Tongue (tissue), 2 donors: ENCODE results near the gene SFTPB. TPM values are rescaled to one million over a fixed set of nuclear protein-coding genes. Genes with fewer than 3 reads are reported as not detected.
A peak's percentile ranks its signal among the peaks of the same experiment; 100 is the strongest.
"Not testable (repeated sequence)": the region's sequence is repeated elsewhere in the genome, so short reads cannot be mapped to it uniquely, and the experiment has no call there.

ENCODE experiments used
- DNase-seq: peaks from one replicate; pipeline ENCODE4 v3.0.0-alpha.2; 2015
- total RNA-seq: library from RNA; depleted of rRNA; stranded (reverse); fragments of >200 nt; gene quantifications from one replicate; pipeline ENCODE4 v1.2.3, GENCODE V29; 2014

SFTPB gene
- 21.7 TPM for total RNA-seq

DNA sequence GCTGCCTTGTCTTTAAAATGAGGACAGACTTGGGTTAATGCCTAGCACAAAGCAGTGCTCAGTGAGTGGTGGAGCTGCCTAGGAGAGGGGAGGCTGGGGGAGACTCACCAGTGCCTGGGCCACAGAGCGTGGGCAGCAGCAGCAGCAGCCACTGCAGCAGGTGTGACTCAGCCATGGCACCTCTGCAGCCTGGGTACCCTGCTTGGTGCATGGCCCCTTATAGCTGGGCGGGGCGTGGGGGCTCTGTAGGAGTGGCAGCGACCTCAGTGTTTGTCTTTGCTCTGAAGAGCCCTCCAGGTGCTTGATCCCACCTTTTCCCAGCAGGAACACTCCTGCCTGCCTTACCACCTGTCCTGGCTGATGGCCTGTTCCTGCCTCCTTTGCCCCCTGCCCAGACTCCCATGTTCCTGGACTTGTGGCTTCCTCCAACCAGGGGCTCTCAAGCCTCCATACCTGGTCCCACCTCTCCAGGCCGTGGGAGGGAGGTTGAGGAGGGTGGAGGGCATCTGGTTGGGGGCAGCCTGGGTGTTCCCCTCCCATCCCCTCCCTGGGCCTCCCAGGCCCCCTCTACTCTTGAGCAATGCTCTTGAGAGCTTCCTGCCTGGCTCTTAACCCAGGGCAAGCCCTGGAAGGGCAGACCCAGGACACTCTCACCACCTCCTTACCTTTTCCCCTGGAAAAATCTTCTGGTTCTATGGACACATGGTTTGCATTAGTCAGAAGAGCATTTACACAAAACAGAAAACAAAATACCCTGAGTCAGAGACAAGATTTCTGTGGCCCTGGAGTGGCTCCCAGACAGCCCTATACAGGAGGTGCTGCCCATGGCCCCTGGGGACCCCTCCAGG, at the start of gene SFTPB:
SFTPB (minus strand) TSS at position 191 of the 848 bp plus-strand sequence; CDS start at position 175, 16 bp downstream.
- DNase-seq = no peak

DNA sequence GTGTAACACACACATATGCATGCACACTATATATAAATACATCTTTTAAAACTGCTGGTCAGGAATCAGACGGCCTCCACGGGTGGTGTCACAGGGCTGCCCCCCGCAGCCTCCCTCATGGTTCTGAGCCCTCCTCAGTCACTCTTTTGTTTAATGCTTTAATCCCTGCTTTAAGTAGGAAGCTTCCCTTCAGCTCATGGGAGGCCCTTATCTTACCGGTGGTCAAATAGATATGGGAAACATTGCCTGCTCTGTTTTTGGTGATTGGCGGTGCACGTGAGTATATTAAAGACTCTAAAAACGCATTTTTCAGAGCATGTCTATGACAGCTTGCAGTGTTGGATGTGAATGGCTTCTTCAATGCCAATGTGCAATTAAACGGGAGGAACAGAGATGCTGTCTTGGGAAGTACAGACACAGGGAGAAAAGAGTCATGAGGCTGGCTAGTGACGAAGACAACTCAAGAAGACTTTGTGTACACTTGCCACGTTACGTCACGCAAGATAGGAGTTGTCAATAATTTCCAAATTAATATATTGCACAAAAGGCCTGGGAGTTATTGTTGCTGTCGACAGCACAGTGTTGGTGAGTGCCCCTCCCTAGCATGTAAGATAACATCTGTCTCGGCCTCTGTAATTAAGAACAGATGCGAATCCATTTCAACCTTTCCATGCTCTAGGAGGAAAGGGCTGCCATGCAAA, 49.5 kb upstream of the SFTPB start:
- DNase-seq = no peak

DNA sequence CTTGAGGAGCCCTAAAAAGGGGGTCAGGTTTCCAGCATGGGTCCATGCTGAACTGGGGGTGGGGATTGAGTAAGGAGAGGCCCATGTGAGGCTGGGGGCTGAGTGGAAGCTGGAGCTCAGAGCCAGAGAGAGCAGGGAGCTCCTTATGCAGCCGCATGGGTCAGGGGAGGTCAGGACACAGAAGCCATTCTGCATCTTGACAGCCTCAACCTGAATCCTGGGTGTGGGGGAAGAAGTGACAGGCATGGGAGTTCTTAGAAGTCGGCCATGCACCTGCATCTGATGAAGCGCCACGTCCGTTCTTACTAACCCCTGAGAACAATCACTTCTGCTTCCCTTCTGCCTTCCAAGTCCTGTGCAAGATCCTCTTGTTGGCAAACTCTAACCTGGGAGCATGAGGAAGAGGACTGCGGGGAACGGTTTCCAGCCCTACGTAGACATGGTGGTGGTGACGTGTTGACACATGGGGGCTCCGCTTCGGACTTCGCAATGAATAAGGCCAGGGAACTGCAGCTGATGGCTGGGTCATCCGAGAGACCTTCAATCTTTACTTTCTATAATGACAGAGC, 48.4 kb upstream of the SFTPB start:
- no peak for DNase-seq

DNA sequence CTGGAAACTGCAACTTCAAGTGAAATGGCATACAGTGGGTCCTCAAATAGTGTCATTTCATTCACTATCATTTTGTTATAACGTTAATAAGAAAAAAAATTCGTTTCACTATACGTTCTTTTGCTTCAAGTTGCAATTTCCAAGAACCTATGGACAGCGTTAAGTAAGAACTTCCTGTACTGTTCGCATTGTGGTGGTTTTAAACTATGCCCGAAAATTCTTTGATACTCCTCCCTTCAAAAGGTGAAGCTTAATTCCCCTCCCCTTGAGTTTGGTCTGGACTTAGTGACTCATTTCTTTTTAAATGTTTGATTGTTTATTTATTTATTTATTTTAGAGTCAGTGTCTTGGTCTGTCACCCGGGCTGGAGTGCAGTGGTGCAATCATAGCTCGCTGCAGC, 46.8 kb upstream of the SFTPB start:
- no peak for DNase-seq

DNA sequence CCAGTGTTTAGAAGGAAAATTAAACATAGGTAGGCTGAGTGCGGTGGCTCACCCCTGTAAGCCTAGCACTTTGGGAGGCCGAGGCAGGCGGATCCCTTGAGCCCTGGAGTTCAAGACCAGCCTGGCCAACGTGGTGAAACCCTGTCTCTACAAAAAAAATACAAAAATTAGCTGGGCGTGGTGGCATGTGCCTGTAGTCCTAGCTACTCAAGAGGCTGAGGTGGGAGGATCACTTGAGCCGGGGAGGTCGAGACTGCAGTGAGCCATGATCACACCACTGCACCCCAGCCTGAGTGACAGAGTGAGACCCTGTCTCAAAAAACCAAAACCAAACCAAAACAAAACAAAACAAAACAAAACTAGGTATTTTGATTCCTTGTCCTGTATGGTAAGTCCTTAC, 46.4 kb upstream of the SFTPB start:
- DNase-seq = not testable (repeated sequence)

DNA sequence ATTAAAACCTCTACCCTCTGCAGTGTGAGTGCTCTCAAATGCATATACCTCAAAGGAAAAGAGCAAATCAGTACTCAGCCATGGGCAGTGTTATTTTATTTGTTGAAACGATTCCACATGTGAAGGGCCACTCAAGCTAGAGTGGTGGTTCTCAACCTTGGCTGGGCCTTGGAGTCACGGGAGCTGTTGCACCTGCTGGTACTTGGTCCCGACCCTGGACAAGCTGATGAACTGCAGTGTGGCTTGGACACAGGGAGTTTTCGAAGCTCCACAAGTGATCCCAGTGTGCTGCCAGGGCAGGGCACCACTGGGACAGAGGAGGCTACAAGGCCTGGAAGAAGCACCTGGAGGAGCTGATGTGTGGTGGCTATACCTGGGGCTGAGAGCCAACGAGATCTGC, 45.8 kb upstream of the SFTPB start:
- DNase-seq = no peak

DNA sequence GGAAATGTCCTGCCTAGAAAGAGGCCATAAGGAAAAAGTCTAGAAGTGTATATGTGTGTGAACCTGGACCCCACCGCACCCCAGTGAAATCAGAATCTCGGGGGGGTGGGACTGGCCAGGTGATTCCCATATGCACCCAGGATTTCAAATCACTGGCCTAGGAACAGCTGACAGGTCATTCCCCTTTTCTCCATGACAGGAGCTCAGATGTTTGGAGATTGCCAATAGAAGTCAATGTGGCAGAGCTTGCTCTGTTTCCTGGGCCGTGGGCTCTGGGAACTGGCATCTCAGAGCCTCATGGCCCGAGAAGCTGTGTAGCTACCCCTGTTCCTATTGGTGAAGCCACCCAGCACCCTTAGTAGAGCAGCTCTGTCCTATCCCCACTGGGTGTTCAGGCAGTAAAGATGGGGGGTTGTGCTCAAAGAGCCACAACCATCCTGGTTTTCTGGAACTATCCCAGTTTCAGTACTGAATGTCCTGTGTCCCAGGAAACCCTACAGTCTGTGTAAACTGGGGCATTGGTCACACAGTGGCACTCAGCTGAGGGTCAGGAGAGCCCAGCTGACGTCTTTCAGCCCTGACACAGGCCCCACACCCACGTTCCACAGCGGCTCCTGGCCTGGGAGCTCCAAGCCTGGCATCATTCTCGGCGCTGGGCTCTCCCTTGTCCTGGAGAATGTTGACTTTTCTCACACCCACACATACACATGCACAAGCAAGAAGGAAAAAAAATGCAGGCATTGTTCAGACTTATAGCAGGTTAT, 45.0 kb upstream of the SFTPB start:
- DNase-seq = no peak

DNA sequence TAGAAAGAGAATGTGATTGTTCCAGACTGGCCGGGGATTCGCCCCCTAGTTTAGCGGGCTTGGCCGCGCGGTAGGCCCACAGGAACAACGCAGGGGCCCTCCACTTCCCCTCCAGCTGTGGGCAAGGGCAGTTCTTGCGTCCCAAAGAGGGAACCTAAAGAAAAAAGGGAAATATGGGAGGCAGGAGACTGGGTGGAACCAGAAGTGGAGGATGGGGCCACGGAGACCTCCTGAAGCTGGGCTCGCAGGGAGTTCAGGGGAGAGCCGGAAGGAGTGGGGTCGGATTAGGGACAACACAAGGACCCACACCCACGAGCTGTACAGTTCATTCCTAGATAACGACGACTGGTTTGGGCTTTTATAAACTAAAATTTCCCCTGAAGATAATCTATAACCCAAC, 44.3 kb upstream of the SFTPB start:
- DNase-seq = no peak

DNA sequence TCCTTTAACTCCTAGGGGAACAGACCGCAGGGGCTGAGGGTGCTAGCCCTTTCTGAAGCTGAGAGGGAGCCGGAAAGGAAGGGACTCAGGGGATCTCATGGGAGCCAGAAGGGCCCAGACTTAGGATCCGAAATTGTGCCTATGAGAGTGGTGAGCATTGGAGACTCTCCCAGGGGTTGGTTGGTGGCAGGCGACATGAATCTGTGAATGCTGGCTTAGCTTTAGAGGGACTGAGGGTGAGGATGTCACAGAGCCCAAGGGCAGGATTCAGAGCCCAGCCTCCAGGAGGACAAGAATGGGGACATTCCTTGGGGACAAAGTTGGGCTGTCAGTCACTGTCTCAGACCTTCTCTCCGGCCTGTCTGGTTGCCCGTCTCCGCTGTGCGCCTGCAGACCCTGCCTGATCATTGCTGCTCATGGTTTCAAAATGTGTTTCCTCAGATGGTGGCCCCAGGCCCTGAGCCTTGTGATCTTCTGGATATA, 43.6 kb upstream of the SFTPB start:
- no peak for DNase-seq

DNA sequence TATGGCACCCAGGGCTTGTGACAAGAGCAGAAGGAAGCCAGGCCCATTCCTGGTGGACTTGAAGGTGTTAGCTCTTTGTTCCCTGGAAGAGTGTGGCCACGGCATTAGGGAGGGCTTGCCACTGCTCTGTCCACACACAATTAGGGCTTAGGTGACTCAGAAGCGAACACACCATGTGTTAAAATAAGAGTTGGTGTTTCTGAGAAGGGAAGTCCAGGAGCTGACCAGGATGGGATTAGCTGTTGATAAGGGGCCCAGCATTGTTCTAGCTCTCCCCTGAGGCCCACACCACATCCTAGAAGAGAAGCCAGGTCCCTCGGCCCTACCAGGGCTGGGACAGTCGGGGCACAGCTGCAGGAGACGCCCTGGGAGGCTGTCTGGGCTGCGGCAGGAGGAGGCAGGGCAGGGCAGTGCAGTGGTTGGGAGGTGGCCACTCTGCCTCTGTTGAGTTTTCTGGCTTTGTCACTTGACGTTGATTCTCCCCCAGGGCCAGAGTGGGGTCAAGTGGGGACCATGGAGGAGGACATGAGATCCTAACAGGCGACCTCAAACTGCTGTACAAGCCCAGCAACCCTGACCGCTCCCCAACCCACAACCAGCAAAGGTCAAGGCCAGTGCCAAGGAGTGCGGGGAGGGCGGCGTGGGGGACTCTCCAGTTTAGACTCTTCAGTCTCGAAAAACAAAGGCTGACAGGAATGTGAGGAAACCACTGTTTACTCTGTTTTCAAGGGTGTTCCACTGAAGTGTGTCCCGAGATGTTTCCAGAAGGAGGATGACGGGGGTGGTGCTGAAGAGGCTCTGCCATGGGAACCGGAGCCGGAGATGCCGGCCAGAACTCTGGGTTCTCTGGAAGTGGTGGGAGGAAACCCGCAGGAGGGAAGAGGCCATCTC, 42.9 kb upstream of the SFTPB start:
- DNase-seq = no peak

DNA sequence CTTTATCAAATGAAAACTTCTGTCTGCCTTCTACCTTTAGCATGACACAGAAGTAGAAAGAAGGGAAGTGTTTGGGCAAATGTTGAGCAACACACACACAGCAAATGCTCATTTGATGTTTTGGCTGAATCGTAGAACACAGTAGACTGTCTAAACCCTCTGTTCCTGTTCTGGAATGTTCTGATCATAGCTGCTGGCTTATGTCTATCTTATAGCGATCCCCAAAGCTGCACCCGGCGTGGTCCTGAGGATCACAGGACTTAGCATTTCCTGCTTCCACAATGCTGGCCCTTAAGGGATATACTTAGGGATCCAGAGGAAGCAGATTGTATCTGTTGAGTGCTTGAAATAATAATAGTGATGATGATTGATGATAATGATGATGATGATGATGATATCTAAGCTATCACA, 41.4 kb upstream of the SFTPB start:
- DNase-seq = no peak

DNA sequence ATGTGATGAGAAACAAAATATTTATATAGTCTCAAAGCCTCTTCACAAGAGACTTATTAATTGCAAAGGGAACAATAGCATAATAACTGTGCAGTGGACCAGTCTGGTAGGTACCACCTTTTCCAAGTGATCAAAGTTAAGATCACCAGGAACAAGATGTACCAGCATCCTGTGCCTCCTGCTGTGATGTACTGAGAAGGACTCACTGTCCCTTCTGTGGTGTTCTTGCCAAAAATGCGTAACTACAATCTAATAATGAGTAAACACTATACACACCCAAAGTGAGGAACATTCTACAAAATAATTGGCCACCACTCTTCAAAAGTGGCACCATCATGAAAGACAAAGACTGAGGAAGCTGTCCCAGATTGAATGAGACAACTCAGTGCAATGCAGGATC, 40.6 kb upstream of the SFTPB start:
- DNase-seq = no peak

DNA sequence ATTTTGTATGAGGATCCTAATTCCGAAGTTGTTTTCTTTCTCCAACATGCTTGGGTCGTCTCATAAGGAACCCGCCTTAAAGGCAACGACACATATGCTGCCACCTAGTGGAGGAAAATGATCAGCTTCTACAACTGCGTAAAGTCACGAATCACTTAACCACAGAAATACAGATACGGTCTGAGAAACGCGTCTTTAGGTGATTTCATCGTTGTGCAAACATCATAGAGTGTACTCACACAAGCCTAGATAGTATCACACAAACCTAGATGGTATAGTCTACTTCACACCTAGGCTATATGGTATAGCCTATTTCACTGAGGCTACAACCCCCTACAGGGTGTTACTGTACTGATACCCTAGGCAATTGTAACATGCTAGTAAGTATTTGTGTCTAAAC, 39.3 kb upstream of the SFTPB start:
- DNase-seq = peak; percentile 89

DNA sequence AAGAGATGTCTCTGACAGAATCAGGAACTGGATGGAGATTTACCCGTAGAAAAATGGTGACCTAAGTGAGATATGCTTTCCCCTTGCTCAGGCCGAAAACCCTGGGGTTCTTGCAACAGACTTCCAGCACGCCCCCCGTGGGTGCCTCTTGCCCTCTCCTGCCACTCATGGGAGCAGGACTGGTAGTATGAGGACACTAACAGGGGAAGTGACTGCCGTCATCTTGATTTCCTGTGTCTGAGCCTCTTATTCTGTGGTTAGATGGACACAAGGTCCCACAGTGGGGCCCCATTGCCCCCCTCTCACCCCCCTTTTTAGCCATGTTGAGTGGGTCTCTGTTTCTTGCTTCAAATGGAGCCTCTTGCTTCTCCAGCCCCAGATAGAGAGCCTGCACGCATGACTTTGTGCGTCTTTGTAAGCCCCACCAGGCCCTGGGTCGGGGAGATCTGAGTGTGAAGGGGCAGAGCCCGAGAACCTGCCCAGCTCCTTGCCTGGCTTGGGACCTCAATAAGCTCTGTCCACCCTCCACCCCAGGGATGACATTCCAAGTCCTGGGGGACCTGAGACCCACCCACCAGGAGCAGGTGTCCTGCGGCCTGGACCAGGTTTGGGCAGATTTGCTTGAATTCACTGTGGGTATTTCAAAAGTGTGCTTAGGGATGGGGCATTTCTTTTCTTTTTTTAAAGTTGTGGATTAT, 38.7 kb upstream of the SFTPB start:
- no peak for DNase-seq

DNA sequence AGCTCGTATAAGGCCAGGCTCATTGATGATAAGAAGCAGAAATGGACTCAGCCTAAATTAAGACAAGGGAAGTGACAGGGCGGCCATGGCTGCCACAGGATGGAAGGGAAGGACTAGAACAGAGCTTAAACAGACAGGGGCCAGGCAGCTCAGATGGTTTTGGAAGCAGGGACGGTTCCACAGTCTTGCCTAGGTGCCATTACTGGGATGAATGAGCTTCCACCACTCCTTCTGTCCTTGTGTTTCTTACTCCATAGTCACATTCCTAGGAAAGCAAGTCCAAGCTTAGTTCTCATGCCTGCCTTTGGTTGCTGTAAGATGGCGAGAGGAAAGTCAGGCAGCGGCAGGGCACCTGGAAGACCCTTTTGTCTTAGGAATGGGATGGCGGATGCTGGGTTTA, 38.1 kb upstream of the SFTPB start:
- DNase-seq = no peak

DNA sequence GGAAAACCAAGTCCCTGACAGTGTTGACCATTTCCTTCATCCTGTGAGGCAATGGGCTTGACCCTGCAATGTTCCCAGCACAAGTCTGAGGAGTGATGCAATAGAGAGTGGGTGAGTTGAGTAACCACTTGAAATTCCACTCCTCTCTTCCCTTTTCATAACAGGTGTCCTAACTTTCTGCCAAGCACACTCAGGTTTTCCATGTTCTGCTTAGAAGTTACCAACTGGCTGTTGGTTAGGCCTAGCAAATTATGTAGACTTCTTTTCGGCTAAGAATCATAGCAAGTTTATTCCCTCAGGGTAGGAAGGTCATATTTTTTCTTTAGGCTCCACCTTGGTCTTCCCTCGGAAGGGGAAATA, 37.7 kb upstream of the SFTPB start:
- peak; percentile 56 for DNase-seq

DNA sequence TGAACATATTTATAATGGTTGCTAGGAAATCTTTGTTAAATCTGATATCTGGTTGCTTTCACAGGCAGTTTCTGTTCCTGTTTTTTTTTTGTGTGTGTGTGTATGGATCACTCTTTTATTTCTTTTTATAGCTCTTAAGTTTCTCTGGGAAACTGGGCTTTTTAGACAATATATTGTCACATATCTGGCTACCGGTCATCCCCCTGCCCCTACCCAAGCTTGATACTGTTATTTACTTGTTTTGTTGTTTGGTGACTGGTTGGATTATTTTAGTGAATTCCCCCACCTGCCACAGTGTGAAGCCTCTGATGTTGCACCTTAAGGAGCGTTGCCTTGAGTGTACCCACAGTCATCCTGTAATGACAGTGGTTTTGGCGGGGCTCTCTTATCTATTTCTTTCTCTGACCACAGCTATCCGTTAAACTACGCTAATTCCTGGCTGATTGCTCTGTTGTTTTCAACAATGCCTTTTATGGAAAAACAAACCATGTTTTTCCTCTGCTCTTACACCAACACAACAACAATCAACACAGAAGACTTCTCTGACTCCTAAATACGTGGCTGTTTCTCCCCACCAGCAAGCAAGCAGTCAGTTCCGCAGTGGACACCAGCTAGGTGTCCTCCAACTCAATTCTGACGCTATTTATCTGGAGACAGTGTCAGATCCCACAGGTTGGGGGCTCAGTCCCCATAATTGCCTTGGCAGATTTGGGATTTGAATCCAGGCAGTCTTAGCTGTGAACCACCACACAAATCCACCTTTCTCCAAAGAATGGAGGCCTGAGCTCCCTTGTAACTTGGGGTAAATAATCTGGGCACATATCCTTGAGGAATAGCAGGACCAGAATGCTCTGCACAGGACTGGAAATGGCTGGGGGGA, 37.0 kb upstream of the SFTPB start:
- no peak for DNase-seq

DNA sequence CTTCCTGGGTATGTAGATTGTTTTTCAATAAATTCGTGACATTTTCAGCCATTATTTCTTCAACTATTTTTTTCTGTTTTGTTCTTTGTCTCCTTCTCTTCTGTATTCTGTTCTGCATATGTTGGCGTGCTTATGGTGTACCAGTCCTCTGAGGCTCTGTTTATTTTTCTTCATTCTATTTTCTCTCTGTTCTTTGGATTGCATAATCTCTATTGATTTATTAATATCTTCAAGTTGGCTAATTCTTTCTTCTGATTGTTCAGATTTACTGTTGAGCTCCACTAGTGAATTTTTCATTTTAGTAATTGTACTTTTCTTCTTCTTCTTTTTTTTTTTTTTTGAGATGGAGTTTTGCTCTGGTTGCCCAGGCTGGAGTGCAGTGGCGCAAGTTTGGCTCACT, 36.0 kb upstream of the SFTPB start:
- no peak for DNase-seq

DNA sequence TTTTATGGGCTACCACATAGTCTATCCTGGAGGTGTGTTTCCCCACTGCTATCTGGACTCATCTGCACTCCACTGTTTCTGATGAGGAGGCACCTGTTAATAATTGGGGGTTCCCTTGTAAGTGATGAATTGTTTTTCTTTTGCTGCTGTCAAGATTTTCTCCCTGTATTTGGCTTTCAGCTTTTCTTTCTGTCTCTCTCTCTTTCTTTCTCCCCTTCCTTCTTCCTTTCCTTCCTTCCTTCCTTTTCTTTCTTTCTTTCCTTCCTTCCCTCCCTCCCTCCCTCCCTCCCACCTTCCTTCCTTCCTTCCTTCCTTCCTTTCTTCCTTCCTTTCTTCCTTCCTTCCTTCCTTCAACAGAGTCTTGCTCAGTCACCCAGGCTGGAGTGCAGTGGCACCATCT, 35.3 kb upstream of the SFTPB start:
- no peak for DNase-seq

DNA sequence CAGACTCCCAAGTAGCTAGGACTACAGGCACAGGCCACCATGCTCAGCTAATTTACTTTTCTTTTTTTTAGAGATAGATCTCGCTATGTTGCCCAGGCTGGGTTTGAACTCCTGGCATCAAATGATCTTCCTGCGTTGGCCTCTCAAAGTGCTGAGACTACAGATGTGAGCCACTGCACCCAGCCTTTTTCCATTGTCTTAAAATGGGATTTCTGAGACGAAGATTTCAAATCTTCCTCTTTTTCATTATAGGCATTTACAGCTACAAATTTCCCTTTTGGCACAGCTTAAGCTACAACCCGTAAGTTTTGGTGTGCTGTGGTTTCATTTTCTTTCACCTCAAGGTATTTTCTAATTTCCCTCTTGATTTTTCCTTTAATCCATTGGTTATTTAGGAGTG, 34.8 kb upstream of the SFTPB start:
- no peak for DNase-seq
